Suppressor macrophage (primary cell): ENCODE data around the gene F13A1.
"Not testable (repeated sequence)": the region's sequence is repeated elsewhere in the genome, so short reads cannot be mapped to it uniquely, and the experiment has no call there.

Experiments used
- DNase-seq, 4 experiments: peaks; one replicate each; pipeline ENCODE4 v3.0.0-alpha.2; 2020 to 2022

F13A1 gene

GRCh38 chr6:6317825-6318733, 2.4 kb downstream of the F13A1 start:
- DNase-seq = no peak

GRCh38 chr6:6317386-6317785, 3.1 kb downstream of the F13A1 start:
- DNase-seq = no peak

GRCh38 chr6:6315660-6316059, 4.8 kb downstream of the F13A1 start:
- peak; percentile 63 to 78 (median 72) for DNase-seq

GRCh38 chr6:6314596-6314995, 5.9 kb downstream of the F13A1 start:
- peak; percentile 46 to 78 (median 60) for DNase-seq

GRCh38 chr6:6312901-6313441, 7.5 kb downstream of the F13A1 start:
- peak in 3 of 4 experiments; percentile 29 to 51 (median 37) for DNase-seq

GRCh38 chr6:6305575-6305974, 14.9 kb downstream of the F13A1 start:
- DNase-seq = no peak

GRCh38 chr6:6300383-6300782, 20.1 kb downstream of the F13A1 start:
- not testable (repeated sequence) for DNase-seq

- DNase-seq = no peak
Measured at GRCh38 chr6:6293317-6293716, 27.1 kb downstream of the F13A1 start.

GRCh38 chr6:6287415-6287814, 33.0 kb downstream of the F13A1 start:
- DNase-seq = no peak

- DNase-seq = no peak
Measured at GRCh38 chr6:6285679-6286078, 34.8 kb downstream of the F13A1 start.

GRCh38 chr6:6284221-6284966, 36.1 kb downstream of the F13A1 start:
- DNase-seq = peak; percentile 41 to 79 (median 62)

- peak in 1 of 4 experiments; percentile 13 for DNase-seq
Measured at GRCh38 chr6:6283746-6284145, 36.7 kb downstream of the F13A1 start.

- DNase-seq = no peak
Measured at GRCh38 chr6:6282716-6283115, 37.7 kb downstream of the F13A1 start.

- DNase-seq = peak; percentile 56 to 86 (median 68)
Measured at GRCh38 chr6:6277413-6277812, 43.0 kb downstream of the F13A1 start.

GRCh38 chr6:6270948-6271535, 49.4 kb downstream of the F13A1 start:
- DNase-seq = peak; percentile 22 to 59 (median 42)

GRCh38 chr6:6260196-6260722, 60.2 kb downstream of the F13A1 start:
- no peak for DNase-seq

GRCh38 chr6:6256886-6257285, 63.6 kb downstream of the F13A1 start:
- peak; percentile 40 to 68 (median 50) for DNase-seq

- DNase-seq = no peak
Measured at GRCh38 chr6:6256259-6256658, 64.2 kb downstream of the F13A1 start.

GRCh38 chr6:6251555-6252280, 68.7 kb downstream of the F13A1 start:
- DNase-seq = peak in 2 of 4 experiments; percentile 7 to 8

GRCh38 chr6:6248651-6249050, 71.8 kb downstream of the F13A1 start:
- DNase-seq = no peak

- DNase-seq = peak; percentile 15 to 54 (median 34)
Measured at GRCh38 chr6:6246544-6246943, 73.9 kb downstream of the F13A1 start.

- DNase-seq = no peak
Measured at GRCh38 chr6:6244624-6245023, 75.8 kb downstream of the F13A1 start.
